PFSK-1 (cell line): ENCODE results near the gene MSH6.

Source experiments
- FOXP2 ChIP-seq: optimal IDR thresholded peaks from 2 replicates; pipeline ENCODE3; 2011; ENCODE audit warnings: borderline replicate concordance, control low read depth, inconsistent platforms; ENCODE audit not compliant: insufficient read depth; ENCODE audit errors: extremely low read length, extremely low read depth
- POLR2AphosphoS5 ChIP-seq: IDR thresholded peaks from 2 replicates; pipeline ENCODE4 v1.6.1; 2012; ENCODE audit warnings: low read depth, mild to moderate bottlenecking, control low read depth, low read length, moderate library complexity
- SIN3A ChIP-seq: IDR thresholded peaks from 2 replicates; pipeline ENCODE4 v1.6.1; 2012; ENCODE audit warnings: mild to moderate bottlenecking, low read length, moderate library complexity, borderline replicate concordance; ENCODE audit not compliant: insufficient read depth
- TAF1 ChIP-seq: IDR thresholded peaks from 2 replicates; pipeline ENCODE4 v1.6.1; 2012; ENCODE audit warnings: low read length, control low read depth, borderline replicate concordance; ENCODE audit not compliant: insufficient read depth
- TF ChIP-seq, protein P1 (sequence below), 2 experiments: IDR thresholded peaks; 2 replicates each; pipeline versions ENCODE4 v1.6.1 to v1.8.0; 2011 to 2012; ENCODE audit warnings: low read depth in 2 of 2, low read length in 2 of 2, control low read depth in 1 of 2, inconsistent platforms in 1 of 2, mild to moderate bottlenecking in 1 of 2, moderate library complexity in 1 of 2; ENCODE audit not compliant: insufficient read depth in 1 of 2

MSH6 gene

GRCh38 chr2:47833516-47833968 lies 50.6 kb downstream of the MSH6 start:
- TF ChIP-seq TAF1, result no peak

DNA sequence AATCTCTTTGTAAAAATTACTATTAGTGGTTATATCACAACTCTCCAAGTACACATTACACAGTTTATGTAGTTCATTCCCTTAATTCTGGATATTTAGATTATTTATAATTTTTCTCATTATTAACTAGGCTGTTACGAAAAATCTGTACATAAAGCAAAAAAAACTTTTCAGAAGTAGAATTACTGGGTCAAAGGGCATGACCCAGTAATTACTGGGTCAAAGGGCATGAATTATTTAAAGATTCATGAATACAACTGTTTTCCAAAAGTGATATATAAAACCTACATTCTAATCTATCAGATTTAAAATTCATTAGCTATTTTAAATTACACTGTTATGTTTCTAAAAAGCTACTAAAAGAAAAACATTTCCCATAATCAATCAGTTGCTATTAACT lies 55.3 kb downstream of the MSH6 start:
- TF ChIP-seq POLR2AphosphoS5, result no peak
- TF ChIP-seq TAF1, result no peak
- TF ChIP-seq FOXP2, result no peak
- TF ChIP-seq SIN3A, result no peak
- TF ChIP-seq, protein P1, sequence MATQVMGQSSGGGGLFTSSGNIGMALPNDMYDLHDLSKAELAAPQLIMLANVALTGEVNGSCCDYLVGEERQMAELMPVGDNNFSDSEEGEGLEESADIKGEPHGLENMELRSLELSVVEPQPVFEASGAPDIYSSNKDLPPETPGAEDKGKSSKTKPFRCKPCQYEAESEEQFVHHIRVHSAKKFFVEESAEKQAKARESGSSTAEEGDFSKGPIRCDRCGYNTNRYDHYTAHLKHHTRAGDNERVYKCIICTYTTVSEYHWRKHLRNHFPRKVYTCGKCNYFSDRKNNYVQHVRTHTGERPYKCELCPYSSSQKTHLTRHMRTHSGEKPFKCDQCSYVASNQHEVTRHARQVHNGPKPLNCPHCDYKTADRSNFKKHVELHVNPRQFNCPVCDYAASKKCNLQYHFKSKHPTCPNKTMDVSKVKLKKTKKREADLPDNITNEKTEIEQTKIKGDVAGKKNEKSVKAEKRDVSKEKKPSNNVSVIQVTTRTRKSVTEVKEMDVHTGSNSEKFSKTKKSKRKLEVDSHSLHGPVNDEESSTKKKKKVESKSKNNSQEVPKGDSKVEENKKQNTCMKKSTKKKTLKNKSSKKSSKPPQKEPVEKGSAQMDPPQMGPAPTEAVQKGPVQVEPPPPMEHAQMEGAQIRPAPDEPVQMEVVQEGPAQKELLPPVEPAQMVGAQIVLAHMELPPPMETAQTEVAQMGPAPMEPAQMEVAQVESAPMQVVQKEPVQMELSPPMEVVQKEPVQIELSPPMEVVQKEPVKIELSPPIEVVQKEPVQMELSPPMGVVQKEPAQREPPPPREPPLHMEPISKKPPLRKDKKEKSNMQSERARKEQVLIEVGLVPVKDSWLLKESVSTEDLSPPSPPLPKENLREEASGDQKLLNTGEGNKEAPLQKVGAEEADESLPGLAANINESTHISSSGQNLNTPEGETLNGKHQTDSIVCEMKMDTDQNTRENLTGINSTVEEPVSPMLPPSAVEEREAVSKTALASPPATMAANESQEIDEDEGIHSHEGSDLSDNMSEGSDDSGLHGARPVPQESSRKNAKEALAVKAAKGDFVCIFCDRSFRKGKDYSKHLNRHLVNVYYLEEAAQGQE (IDR thresholded peaks at IDR 0.05; ENCODE audit: insufficient read depth in 1 of 2, low read depth in 2 of 2, low read length in 2 of 2), result no peak

- no peak for TF ChIP-seq TAF1
These were observed 55.7 kb downstream of the MSH6 start for GRCh38 chr2:47838686-47839085.

- TF ChIP-seq POLR2AphosphoS5, result no peak
- no peak for TF ChIP-seq TAF1
- TF ChIP-seq FOXP2, result no peak
- TF ChIP-seq, protein P1 (IDR thresholded peaks at IDR 0.05; ENCODE audit: insufficient read depth in 1 of 2, low read depth in 2 of 2, low read length in 2 of 2), result no peak
- TF ChIP-seq SIN3A, result no peak
These were observed 59.9 kb downstream of the MSH6 start for GRCh38 chr2:47842846-47843245.

GRCh38 chr2:47843407-47843806 lies 60.5 kb downstream of the MSH6 start:
- TF ChIP-seq, protein P1 (IDR thresholded peaks at IDR 0.05; ENCODE audit: insufficient read depth in 1 of 2, low read depth in 2 of 2, low read length in 2 of 2), result no peak
- no peak for TF ChIP-seq TAF1
- no peak for TF ChIP-seq POLR2AphosphoS5
- no peak for TF ChIP-seq SIN3A
- no peak for TF ChIP-seq FOXP2

- no peak for TF ChIP-seq SIN3A
- TF ChIP-seq, protein P1 (IDR thresholded peaks at IDR 0.05; ENCODE audit: insufficient read depth in 1 of 2, low read depth in 2 of 2, low read length in 2 of 2), result no peak
- TF ChIP-seq FOXP2, result no peak
- TF ChIP-seq POLR2AphosphoS5, result no peak
- TF ChIP-seq TAF1, result no peak
These were observed 61.2 kb downstream of the MSH6 start for GRCh38 chr2:47844162-47844561.
